ENCODE measurements around the gene ZNF205. TPM values are rescaled to one million over a fixed set of nuclear protein-coding genes. Genes with fewer than 3 reads are reported as not detected.

The ZNF205 gene
- total and polyA plus RNA-seq, 2 of the 13 experiments (the other 11 are each of a cell fraction or from before 2014, with no cell fraction given) = 5.8 to 10.2 TPM

DNA sequence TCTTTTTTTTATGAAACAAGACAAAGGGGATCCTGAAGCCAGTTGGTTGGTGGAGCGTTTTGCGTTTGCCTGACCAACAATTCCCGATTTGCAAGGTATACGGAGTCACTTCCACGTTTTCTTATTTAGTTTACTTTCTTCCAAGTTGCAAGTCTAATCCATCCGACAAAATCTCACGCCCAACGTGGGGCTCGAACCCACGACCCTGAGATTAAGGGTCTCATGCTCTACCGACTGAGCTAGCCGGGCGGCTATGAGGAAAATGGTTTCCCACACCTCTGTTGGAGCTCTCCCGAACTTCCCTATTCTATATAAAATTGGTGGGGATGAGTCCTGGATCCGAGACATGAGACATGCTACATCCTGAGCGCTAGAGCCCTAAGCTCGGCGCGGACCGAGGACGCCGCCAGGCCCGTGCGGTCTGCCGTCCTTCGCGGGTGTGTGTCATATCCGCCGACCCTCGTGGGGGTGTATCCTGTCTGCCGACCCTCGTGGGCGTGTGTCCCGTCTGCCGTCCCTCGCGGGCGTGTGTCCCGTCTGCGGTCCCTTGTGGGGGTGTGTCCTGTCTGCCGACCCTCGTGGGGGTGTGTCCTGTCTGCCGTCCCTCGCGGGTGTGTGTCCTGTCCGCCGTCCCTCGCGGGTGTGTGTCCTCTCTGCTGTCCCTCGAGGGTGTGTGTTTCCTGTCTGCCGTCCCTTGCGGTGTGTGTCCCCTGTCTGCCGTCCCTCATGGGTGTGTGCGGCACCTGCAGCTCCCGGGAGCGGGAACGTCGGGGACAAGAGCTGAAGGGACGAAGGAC, 45.0 kb downstream of the ZNF205 start (continued):
- TF ChIP-seq ZNF33A (CRISPR knock-in tag; IDR thresholded peaks at IDR 0.05; ENCODE audit: borderline replicate concordance) (no peak), SOX5 (CRISPR knock-in tag; IDR thresholded peaks at IDR 0.05; ENCODE audit: borderline replicate concordance) (peak; percentile 19; the same call in 1 of the 2 replicates), ZSCAN25 (CRISPR knock-in tag; IDR thresholded peaks at IDR 0.05) (peak; percentile 51; the same call in 1 of the 2 replicates), ZNF143 (CRISPR knock-in tag; IDR thresholded peaks at IDR 0.05) (no peak), RNF2 (conservative IDR thresholded peaks at IDR 0.05; ENCODE audit: low read depth) (no peak), PRPF4 (IDR thresholded peaks at IDR 0.05; ENCODE audit: low read depth, low read length, poor library complexity, severe bottlenecking) (peak; percentile 35), PHB2 (IDR thresholded peaks at IDR 0.05; ENCODE audit: partially characterized antibody) (no peak), ZNF549 (CRISPR knock-in tag; IDR thresholded peaks at IDR 0.05) (no peak), ZFP62 (CRISPR knock-in tag; IDR thresholded peaks at IDR 0.05) (no peak), PHF5A (CRISPR knock-in tag; IDR thresholded peaks at IDR 0.05; ENCODE audit: low read depth, unreplicated experiment) (peak; percentile 63), PTBP1 (IDR thresholded peaks at IDR 0.05; ENCODE audit: low read depth, low read length, poor library complexity, severe bottlenecking) (peak; percentile 27), GABPB1 (CRISPR knock-in tag; IDR thresholded peaks at IDR 0.05) (peak; percentile 48), KDM5B (CRISPR knock-in tag; IDR thresholded peaks at IDR 0.05; ENCODE audit: borderline replicate concordance) (peak; percentile 43), ZNF598 (CRISPR knock-in tag; IDR thresholded peaks at IDR 0.05; ENCODE audit: borderline replicate concordance) (0 out of 2 replicates have a peak, but pooled peaks have one; percentile 55), ZNF543 (CRISPR knock-in tag; IDR thresholded peaks at IDR 0.05) (no peak)
- TF ChIP-seq, protein P1, sequence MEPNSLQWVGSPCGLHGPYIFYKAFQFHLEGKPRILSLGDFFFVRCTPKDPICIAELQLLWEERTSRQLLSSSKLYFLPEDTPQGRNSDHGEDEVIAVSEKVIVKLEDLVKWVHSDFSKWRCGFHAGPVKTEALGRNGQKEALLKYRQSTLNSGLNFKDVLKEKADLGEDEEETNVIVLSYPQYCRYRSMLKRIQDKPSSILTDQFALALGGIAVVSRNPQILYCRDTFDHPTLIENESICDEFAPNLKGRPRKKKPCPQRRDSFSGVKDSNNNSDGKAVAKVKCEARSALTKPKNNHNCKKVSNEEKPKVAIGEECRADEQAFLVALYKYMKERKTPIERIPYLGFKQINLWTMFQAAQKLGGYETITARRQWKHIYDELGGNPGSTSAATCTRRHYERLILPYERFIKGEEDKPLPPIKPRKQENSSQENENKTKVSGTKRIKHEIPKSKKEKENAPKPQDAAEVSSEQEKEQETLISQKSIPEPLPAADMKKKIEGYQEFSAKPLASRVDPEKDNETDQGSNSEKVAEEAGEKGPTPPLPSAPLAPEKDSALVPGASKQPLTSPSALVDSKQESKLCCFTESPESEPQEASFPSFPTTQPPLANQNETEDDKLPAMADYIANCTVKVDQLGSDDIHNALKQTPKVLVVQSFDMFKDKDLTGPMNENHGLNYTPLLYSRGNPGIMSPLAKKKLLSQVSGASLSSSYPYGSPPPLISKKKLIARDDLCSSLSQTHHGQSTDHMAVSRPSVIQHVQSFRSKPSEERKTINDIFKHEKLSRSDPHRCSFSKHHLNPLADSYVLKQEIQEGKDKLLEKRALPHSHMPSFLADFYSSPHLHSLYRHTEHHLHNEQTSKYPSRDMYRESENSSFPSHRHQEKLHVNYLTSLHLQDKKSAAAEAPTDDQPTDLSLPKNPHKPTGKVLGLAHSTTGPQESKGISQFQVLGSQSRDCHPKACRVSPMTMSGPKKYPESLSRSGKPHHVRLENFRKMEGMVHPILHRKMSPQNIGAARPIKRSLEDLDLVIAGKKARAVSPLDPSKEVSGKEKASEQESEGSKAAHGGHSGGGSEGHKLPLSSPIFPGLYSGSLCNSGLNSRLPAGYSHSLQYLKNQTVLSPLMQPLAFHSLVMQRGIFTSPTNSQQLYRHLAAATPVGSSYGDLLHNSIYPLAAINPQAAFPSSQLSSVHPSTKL (CRISPR knock-in tag; IDR thresholded peaks at IDR 0.05) = peak; percentile 68; the same call in 1 of the 2 replicates
- TF ChIP-seq, protein P2, sequence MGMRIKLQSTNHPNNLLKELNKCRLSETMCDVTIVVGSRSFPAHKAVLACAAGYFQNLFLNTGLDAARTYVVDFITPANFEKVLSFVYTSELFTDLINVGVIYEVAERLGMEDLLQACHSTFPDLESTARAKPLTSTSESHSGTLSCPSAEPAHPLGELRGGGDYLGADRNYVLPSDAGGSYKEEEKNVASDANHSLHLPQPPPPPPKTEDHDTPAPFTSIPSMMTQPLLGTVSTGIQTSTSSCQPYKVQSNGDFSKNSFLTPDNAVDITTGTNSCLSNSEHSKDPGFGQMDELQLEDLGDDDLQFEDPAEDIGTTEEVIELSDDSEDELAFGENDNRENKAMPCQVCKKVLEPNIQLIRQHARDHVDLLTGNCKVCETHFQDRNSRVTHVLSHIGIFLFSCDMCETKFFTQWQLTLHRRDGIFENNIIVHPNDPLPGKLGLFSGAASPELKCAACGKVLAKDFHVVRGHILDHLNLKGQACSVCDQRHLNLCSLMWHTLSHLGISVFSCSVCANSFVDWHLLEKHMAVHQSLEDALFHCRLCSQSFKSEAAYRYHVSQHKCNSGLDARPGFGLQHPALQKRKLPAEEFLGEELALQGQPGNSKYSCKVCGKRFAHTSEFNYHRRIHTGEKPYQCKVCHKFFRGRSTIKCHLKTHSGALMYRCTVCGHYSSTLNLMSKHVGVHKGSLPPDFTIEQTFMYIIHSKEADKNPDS (CRISPR knock-in tag; IDR thresholded peaks at IDR 0.05) = 0 out of 2 replicates have a peak, but pooled peaks have one; percentile 51
- TF ChIP-seq, protein P3, sequence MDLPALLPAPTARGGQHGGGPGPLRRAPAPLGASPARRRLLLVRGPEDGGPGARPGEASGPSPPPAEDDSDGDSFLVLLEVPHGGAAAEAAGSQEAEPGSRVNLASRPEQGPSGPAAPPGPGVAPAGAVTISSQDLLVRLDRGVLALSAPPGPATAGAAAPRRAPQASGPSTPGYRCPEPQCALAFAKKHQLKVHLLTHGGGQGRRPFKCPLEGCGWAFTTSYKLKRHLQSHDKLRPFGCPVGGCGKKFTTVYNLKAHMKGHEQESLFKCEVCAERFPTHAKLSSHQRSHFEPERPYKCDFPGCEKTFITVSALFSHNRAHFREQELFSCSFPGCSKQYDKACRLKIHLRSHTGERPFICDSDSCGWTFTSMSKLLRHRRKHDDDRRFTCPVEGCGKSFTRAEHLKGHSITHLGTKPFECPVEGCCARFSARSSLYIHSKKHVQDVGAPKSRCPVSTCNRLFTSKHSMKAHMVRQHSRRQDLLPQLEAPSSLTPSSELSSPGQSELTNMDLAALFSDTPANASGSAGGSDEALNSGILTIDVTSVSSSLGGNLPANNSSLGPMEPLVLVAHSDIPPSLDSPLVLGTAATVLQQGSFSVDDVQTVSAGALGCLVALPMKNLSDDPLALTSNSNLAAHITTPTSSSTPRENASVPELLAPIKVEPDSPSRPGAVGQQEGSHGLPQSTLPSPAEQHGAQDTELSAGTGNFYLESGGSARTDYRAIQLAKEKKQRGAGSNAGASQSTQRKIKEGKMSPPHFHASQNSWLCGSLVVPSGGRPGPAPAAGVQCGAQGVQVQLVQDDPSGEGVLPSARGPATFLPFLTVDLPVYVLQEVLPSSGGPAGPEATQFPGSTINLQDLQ (CRISPR knock-in tag; IDR thresholded peaks at IDR 0.05) = no peak

Data from HepG2 (cell line).